ENCODE results near the gene ITGBL1.

Gene ITGBL1

GRCh38 chr13:101565317-101565716 lies 112.8 kb downstream of the ITGBL1 start:
- no peak for DNase-seq (ENCODE audit: low read depth)

- no peak for DNase-seq (ENCODE audit: low read depth)
These were observed 115.4 kb downstream of the ITGBL1 start for GRCh38 chr13:101567841-101568240.

GRCh38 chr13:101569807-101570206 lies 117.3 kb downstream of the ITGBL1 start:
- DNase-seq (ENCODE audit: low read depth): no peak

- DNase-seq (ENCODE audit: low read depth): peak; percentile 35
These were observed 117.9 kb downstream of the ITGBL1 start for GRCh38 chr13:101570410-101570809.

- DNase-seq (ENCODE audit: low read depth): peak; percentile 62
These were observed 120.0 kb downstream of the ITGBL1 start for GRCh38 chr13:101572456-101572855.

GRCh38 chr13:101575581-101575980 lies 123.1 kb downstream of the ITGBL1 start:
- peak; percentile 41 for DNase-seq (ENCODE audit: low read depth)

- peak; percentile 61 for DNase-seq (ENCODE audit: low read depth)
These were observed 124.0 kb downstream of the ITGBL1 start for GRCh38 chr13:101576455-101576854.

GRCh38 chr13:101576977-101577376 lies 124.5 kb downstream of the ITGBL1 start:
- DNase-seq (ENCODE audit: low read depth): peak; percentile 11

- DNase-seq (ENCODE audit: low read depth): no peak
These were observed 126.9 kb downstream of the ITGBL1 start for GRCh38 chr13:101579281-101579802.

GRCh38 chr13:101584331-101584730 lies 131.9 kb downstream of the ITGBL1 start:
- DNase-seq (ENCODE audit: low read depth): no peak

GRCh38 chr13:101590479-101590878 lies 138.0 kb downstream of the ITGBL1 start:
- no peak for DNase-seq (ENCODE audit: low read depth)

GRCh38 chr13:101594936-101595335 lies 142.5 kb downstream of the ITGBL1 start:
- no peak for DNase-seq (ENCODE audit: low read depth)

- DNase-seq (ENCODE audit: low read depth): no peak
These were observed 144.3 kb downstream of the ITGBL1 start for GRCh38 chr13:101596803-101597202.

- peak; percentile 29 for DNase-seq (ENCODE audit: low read depth)
These were observed 159.3 kb downstream of the ITGBL1 start for GRCh38 chr13:101611491-101612475.

GRCh38 chr13:101612735-101613134 lies 160.3 kb downstream of the ITGBL1 start:
- no peak for DNase-seq (ENCODE audit: low read depth)

- DNase-seq (ENCODE audit: low read depth): no peak
These were observed 162.0 kb downstream of the ITGBL1 start for GRCh38 chr13:101614491-101614890.

GRCh38 chr13:101618440-101619187 lies 166.1 kb downstream of the ITGBL1 start:
- DNase-seq (ENCODE audit: low read depth): no peak

GRCh38 chr13:101621099-101621498 lies 168.6 kb downstream of the ITGBL1 start:
- DNase-seq (ENCODE audit: low read depth): no peak

- DNase-seq (ENCODE audit: low read depth): peak; percentile 74
These were observed 171.2 kb downstream of the ITGBL1 start for GRCh38 chr13:101623470-101624209.

GRCh38 chr13:101624210-101624922 lies 171.9 kb downstream of the ITGBL1 start:
- DNase-seq (ENCODE audit: low read depth): no peak

- DNase-seq (ENCODE audit: low read depth): no peak
These were observed 172.5 kb downstream of the ITGBL1 start for GRCh38 chr13:101624981-101625380.
